Lower leg skin (tissue), 4 donors: ENCODE data around the gene TMEM14C. TPM values are rescaled to one million over a fixed set of nuclear protein-coding genes. Genes with fewer than 3 reads are reported as not detected.
"Not testable (repeated sequence)": the region's sequence is repeated elsewhere in the genome, so short reads cannot be mapped to it uniquely, and the experiment has no call there.

Source experiments
- DNase-seq, 2 donors: peaks; one replicate each; pipeline ENCODE4 v3.0.0-alpha.2; 2019; ENCODE audit warnings: low spot score in 2 of 2
- H3K4me3 ChIP-seq: fragments of 200-600 bp; sonication (generic); 2 replicates; pipeline ENCODE4 v1.5.1; 2017; ENCODE audit warnings: mild to moderate bottlenecking, low read depth; ENCODE audit not compliant: poor library complexity, severe bottlenecking
- CTCF ChIP-seq, 3 donors: fragments of 450-650 bp; IDR thresholded peaks; one replicate each; pipeline ENCODE4 v1.5.1; 2016; ENCODE audit warnings: antibody characterized with exemption in 3 of 3, mild to moderate bottlenecking in 3 of 3, moderate library complexity in 2 of 3
- POLR2A ChIP-seq, 2 donors: fragments of 450-650 bp; IDR thresholded peaks; one replicate each; pipeline ENCODE4 v1.6.1; 2016 to 2017; ENCODE audit warnings: antibody characterized with exemption in 2 of 2, mild to moderate bottlenecking in 1 of 2, moderate library complexity in 1 of 2
- WGBS, 2 donors: methylation state at CpG; one replicate each; pipeline ENCODE4 v1.1.5; 2018; 5-methylcytosine and 5-hydroxymethylcytosine counted together
- intact Hi-C: fragments of 100-400 bp; cut with DNase I; formaldehyde crosslinking; loops from one replicate; pipeline ENCODE4 v1.15.0; 2023; ENCODE audit warnings: low total_unique reads
- total RNA-seq, 4 donors: library from RNA; depleted of rRNA; stranded (reverse); fragments of >200 nt; gene quantifications; one replicate each; pipeline ENCODE4 v1.1.0, GENCODE V29; 2016

The TMEM14C gene
- total RNA-seq, 4 donors from 2014 or later, result 69.5 to 99.6 (median 85.0) TPM

GRCh38 chr6:10719296-10719963 lies 3.4 kb upstream of the TMEM14C start:
- no peak for TF ChIP-seq POLR2A (IDR thresholded peaks at IDR 0.05)
- TF ChIP-seq CTCF (IDR thresholded peaks at IDR 0.05), result no peak
- H3K4me3 ChIP-seq, result no peak overlapping the region
- intact Hi-C loops, result no loop called here
- 62 to 70% methylated on average over 8 of the region's 8 CpGs for WGBS, 2 donors
- no peak for DNase-seq

- intact Hi-C loops, result no loop called here
- TF ChIP-seq POLR2A (IDR thresholded peaks at IDR 0.05), result no peak
- no peak for TF ChIP-seq CTCF (IDR thresholded peaks at IDR 0.05)
- WGBS, 2 donors, result 16 to 20% methylated on average over 11 to 18 of the region's 21 CpGs
- peak in 1 of 2 donors; percentile 47 for DNase-seq
- H3K4me3 ChIP-seq, result peak overlapping the region; percentile 44
These were observed 3.0 kb upstream of the TMEM14C start for GRCh38 chr6:10719964-10720264.

GRCh38 chr6:10720265-10720959 lies 2.5 kb upstream of the TMEM14C start:
- TF ChIP-seq POLR2A (IDR thresholded peaks at IDR 0.05) (no peak), CTCF (IDR thresholded peaks at IDR 0.05) (no peak)
- H3K4me3 ChIP-seq, result peak overlapping the region; percentile 44
- peak in 1 of 2 donors; percentile 86 for DNase-seq
- intact Hi-C loops, result no loop called here
- 23 to 41% methylated on average over 20 to 33 of the region's 49 CpGs for WGBS, 2 donors

- intact Hi-C loops, DNase-seq: not testable (repeated sequence)
- peak overlapping the region; percentile 44 for H3K4me3 ChIP-seq
- 76 to 86% methylated on average over 17 of the region's 17 CpGs for WGBS, 2 donors
These were observed 1.7 kb upstream of the TMEM14C start for GRCh38 chr6:10720960-10721849.

GRCh38 chr6:10721850-10722569 lies 860 bp upstream of the TMEM14C start:
- DNase-seq, result no peak
- 75% methylated on average over 11 of the region's 11 CpGs for WGBS, 2 donors
- H3K4me3 ChIP-seq, result peak overlapping the region; percentile 21
- TF ChIP-seq CTCF (IDR thresholded peaks at IDR 0.05) (no peak), POLR2A (IDR thresholded peaks at IDR 0.05) (no peak)
- intact Hi-C loops, result no loop called here

- H3K4me3 ChIP-seq, result peak overlapping the region; percentile 21
- 0% methylated on average over 5 to 6 of the region's 6 CpGs for WGBS, 2 donors
- intact Hi-C loops, result no loop called here
- no peak for DNase-seq
- TF ChIP-seq POLR2A (IDR thresholded peaks at IDR 0.05), result no peak
- no peak for TF ChIP-seq CTCF (IDR thresholded peaks at IDR 0.05)
These were observed 375 bp upstream of the TMEM14C start for GRCh38 chr6:10722570-10722819.
